PC-3 (cell line): Measurements from ENCODE around the gene ARFGAP3.

Experiments used
- CTCF ChIP-seq: fragments of 300-600 bp; sonication (generic); conservative IDR thresholded peaks from 2 replicates; pipeline ENCODE4 v1.5.1; 2017; ENCODE audit warnings: antibody characterized with exemption, low read depth, mild to moderate bottlenecking, low read length
- EZH2 ChIP-seq: fragments of 300-600 bp; sonication (generic); IDR thresholded peaks from one replicate; pipeline ENCODE4 v1.6.1; 2017; ENCODE audit warnings: antibody characterized with exemption, mild to moderate bottlenecking, low read length; ENCODE audit not compliant: unreplicated experiment
- EZH2phosphoT487 ChIP-seq: fragments of 300-600 bp; sonication (generic); IDR thresholded peaks from 2 replicates; pipeline ENCODE4 v1.6.1; 2018; ENCODE audit warnings: mild to moderate bottlenecking, antibody characterized with exemption, low read length, borderline replicate concordance

- TF ChIP-seq CTCF (peak; percentile 39), EZH2phosphoT487 (no peak), EZH2 (no peak)
Observed at GRCh38 chr22:42880815-42881214, 23.7 kb upstream of the ARFGAP3 start.
